ENCODE measurements around the gene SUSD4.

DNA sequence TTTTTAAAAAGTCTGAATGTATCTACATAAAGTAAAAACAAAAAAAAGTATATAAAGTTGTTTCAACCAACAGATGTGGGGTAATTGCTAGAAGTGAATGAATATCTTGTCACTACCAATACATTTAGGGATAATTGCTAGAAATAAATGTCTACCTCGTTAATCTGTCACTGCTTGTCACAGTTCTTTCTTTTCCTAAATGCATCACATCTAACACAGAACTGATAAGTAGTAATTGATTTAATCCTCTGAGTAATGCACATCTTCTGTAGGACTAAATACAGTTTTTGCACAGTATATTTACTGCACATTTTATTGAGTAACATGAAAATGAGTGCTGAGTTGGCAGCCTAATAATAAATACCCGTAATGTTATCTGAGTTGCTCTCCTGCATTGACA lies 72.2 kb downstream of the SUSD4 start:
- TF ChIP-seq CTCF (IDR thresholded peaks at IDR 0.05) (no peak), POLR2AphosphoS5 (IDR thresholded peaks at IDR 0.05) (no peak)

Data from prostate gland (tissue), 2 donors.